NB4 (cell line): ENCODE measurements around the gene C2orf92.

Experiments
- CTCF ChIP-seq: IDR thresholded peaks from one replicate; pipeline ENCODE4 v1.5.1; 2012; ENCODE audit warnings: low read depth, low read length
- MYC ChIP-seq: IDR thresholded peaks from 2 replicates; pipeline ENCODE4 v1.6.1; 2011; ENCODE audit warnings: low read depth, low read length
- POLR2A ChIP-seq: IDR thresholded peaks from 2 replicates; pipeline ENCODE4 v1.6.1; 2011; ENCODE audit warnings: mild to moderate bottlenecking; ENCODE audit not compliant: insufficient read length; ENCODE audit errors: extremely low read depth

- TF ChIP-seq CTCF (no peak), POLR2A (no peak), MYC (no peak)
Measured at GRCh38 chr2:97669448-97669847, at the start of gene C2orf92.
